Activated naive CD4-positive, alpha-beta T cell (primary cell): ENCODE results near the gene CYP1A1.

Source experiments
- DNase-seq, 4 experiments: peaks; one replicate each; lab custom pipeline; 2025; lab: John Stamatoyannopoulos, UW

The CYP1A1 gene

GRCh38 chr15:74692327-74692726, 33.0 kb downstream of the CYP1A1 start:
- no peak for DNase-seq

GRCh38 chr15:74683758-74684157, 41.6 kb downstream of the CYP1A1 start:
- no peak for DNase-seq

GRCh38 chr15:74682954-74683353, 42.4 kb downstream of the CYP1A1 start:
- DNase-seq, result no peak

GRCh38 chr15:74680456-74680855, 44.9 kb downstream of the CYP1A1 start:
- no peak for DNase-seq

GRCh38 chr15:74676801-74677200, 48.5 kb downstream of the CYP1A1 start:
- DNase-seq, result no peak

GRCh38 chr15:74674161-74674560, 51.2 kb downstream of the CYP1A1 start:
- no peak for DNase-seq

- DNase-seq, result no peak
These were observed 55.7 kb downstream of the CYP1A1 start for GRCh38 chr15:74669627-74670026.
